ENCODE data around the gene APOBEC2. TPM values are rescaled to one million over a fixed set of nuclear protein-coding genes. Genes with fewer than 3 reads are reported as not detected.

APOBEC2 gene
- total RNA-seq, 1 donor from 2014 or later: not detected

- H3K27me3 Mint-ChIP-seq (ENCODE audit: low read depth): no peaks in the 10 kb centered on the region
- no peaks in the 10 kb centered on the region for H3K36me3 Mint-ChIP-seq (ENCODE audit: low read depth)
- DNase-seq (ENCODE audit: low read depth, low spot score): no peak
- no peak overlapping the region for H3K27ac Mint-ChIP-seq (ENCODE audit: unreplicated experiment)
- H3K4me1 Mint-ChIP-seq: peaks cover 22% of the 10 kb centered on the region
- no peak for TF ChIP-seq CTCF (conservative IDR thresholded peaks at IDR 0.05)
- no peaks in the 10 kb centered on the region for H3K9me3 Mint-ChIP-seq
- no peak overlapping the region for H3K4me3 Mint-ChIP-seq
Measured at GRCh38 chr6:41054511-41054910, 1.5 kb downstream of the APOBEC2 start.

- TF ChIP-seq CTCF (conservative IDR thresholded peaks at IDR 0.05): no peak
- Mint-ChIP-seq H3K36me3 (ENCODE audit: low read depth) (no peaks in the 10 kb centered on the region), H3K27ac (ENCODE audit: unreplicated experiment) (no peak overlapping the region), H3K27me3 (ENCODE audit: low read depth) (no peaks in the 10 kb centered on the region), H3K4me1 (peaks cover 16% of the 10 kb centered on the region), H3K4me3 (no peak overlapping the region), H3K9me3 (no peaks in the 10 kb centered on the region)
- DNase-seq (ENCODE audit: low read depth, low spot score): no peak
Measured at GRCh38 chr6:41055149-41055548, 2.1 kb downstream of the APOBEC2 start.

- H3K36me3 Mint-ChIP-seq (ENCODE audit: low read depth): no peaks in the 10 kb centered on the region
- H3K4me1 Mint-ChIP-seq: peaks cover 8% of the 10 kb centered on the region
- DNase-seq (ENCODE audit: low read depth, low spot score): no peak
- H3K9me3 Mint-ChIP-seq: no peaks in the 10 kb centered on the region
- no peak for TF ChIP-seq CTCF (conservative IDR thresholded peaks at IDR 0.05)
- H3K27me3 Mint-ChIP-seq (ENCODE audit: low read depth): no peaks in the 10 kb centered on the region
- H3K4me3 Mint-ChIP-seq: no peak overlapping the region
- no peak overlapping the region for H3K27ac Mint-ChIP-seq (ENCODE audit: unreplicated experiment)
Measured at GRCh38 chr6:41056768-41057490, 3.9 kb downstream of the APOBEC2 start.

GRCh38 chr6:41058783-41059181 lies 5.8 kb downstream of the APOBEC2 start:
- H3K27ac Mint-ChIP-seq (ENCODE audit: unreplicated experiment): no peak overlapping the region
- H3K36me3 Mint-ChIP-seq (ENCODE audit: low read depth): no peaks in the 10 kb centered on the region
- no peak for TF ChIP-seq CTCF (conservative IDR thresholded peaks at IDR 0.05)
- H3K4me3 Mint-ChIP-seq: no peak overlapping the region
- no peaks in the 10 kb centered on the region for H3K27me3 Mint-ChIP-seq (ENCODE audit: low read depth)
- DNase-seq (ENCODE audit: low read depth, low spot score): no peak
- peaks cover 5% of the 10 kb centered on the region for H3K4me1 Mint-ChIP-seq
- no peaks in the 10 kb centered on the region for H3K9me3 Mint-ChIP-seq

GRCh38 chr6:41059556-41059955 lies 6.6 kb downstream of the APOBEC2 start:
- H3K9me3 Mint-ChIP-seq: no peaks in the 10 kb centered on the region
- H3K27ac Mint-ChIP-seq (ENCODE audit: unreplicated experiment): peak overlapping the region; percentile 30
- no peaks in the 10 kb centered on the region for H3K36me3 Mint-ChIP-seq (ENCODE audit: low read depth)
- no peak for TF ChIP-seq CTCF (conservative IDR thresholded peaks at IDR 0.05)
- no peak for DNase-seq (ENCODE audit: low read depth, low spot score)
- peaks cover 5% of the 10 kb centered on the region for H3K4me1 Mint-ChIP-seq
- H3K27me3 Mint-ChIP-seq (ENCODE audit: low read depth): no peaks in the 10 kb centered on the region
- H3K4me3 Mint-ChIP-seq: no peak overlapping the region
